GM19099 (cell line): ENCODE results near the gene FAM118A.

Experiments
- POLR2A ChIP-seq: IDR thresholded peaks from 3 replicates; pipeline ENCODE4 v1.6.1; 2011; ENCODE audit warnings: low read depth; ENCODE audit not compliant: insufficient read length; ENCODE audit errors: extremely low read depth

Gene FAM118A

GRCh38 chr22:45376009-45376408 is 66.3 kb downstream of the FAM118A start:
- no peak for TF ChIP-seq POLR2A

GRCh38 chr22:45376703-45377102 is 67.0 kb downstream of the FAM118A start:
- TF ChIP-seq POLR2A: no peak

- no peak for TF ChIP-seq POLR2A
These were observed 71.6 kb downstream of the FAM118A start for GRCh38 chr22:45381348-45381747.

- no peak for TF ChIP-seq POLR2A
These were observed 79.8 kb downstream of the FAM118A start for GRCh38 chr22:45389546-45389945.
